ENCODE measurements around the gene SAPCD1.

SAPCD1 gene

GRCh38 chr6:31750411-31751022 lies 11.9 kb upstream of the SAPCD1 start:
- no peak for DNase-seq (ENCODE audit: low read depth)
- no peak for TF ChIP-seq CTCF (IDR thresholded peaks at IDR 0.05; ENCODE audit: low read length, missing control alignments)
- no peak overlapping the region for H3K4me3 ChIP-seq (replicated peaks; ENCODE audit: low read depth, low read length)

GRCh38 chr6:31752739-31753319 lies 9.6 kb upstream of the SAPCD1 start:
- H3K4me3 ChIP-seq (replicated peaks; ENCODE audit: low read depth, low read length): no peak overlapping the region
- no peak for TF ChIP-seq CTCF (IDR thresholded peaks at IDR 0.05; ENCODE audit: low read length, missing control alignments)
- DNase-seq (ENCODE audit: low read depth): peak; percentile 63

GRCh38 chr6:31758281-31758680 lies 4.2 kb upstream of the SAPCD1 start:
- DNase-seq (ENCODE audit: low read depth): no peak
- H3K4me3 ChIP-seq (replicated peaks; ENCODE audit: low read depth, low read length): no peak overlapping the region
- no peak for TF ChIP-seq CTCF (IDR thresholded peaks at IDR 0.05; ENCODE audit: low read length, missing control alignments)

- no peak for TF ChIP-seq CTCF (IDR thresholded peaks at IDR 0.05; ENCODE audit: low read length, missing control alignments)
- no peak for DNase-seq (ENCODE audit: low read depth)
- no peak overlapping the region for H3K4me3 ChIP-seq (replicated peaks; ENCODE audit: low read depth, low read length)
These were observed 1.7 kb upstream of the SAPCD1 start for GRCh38 chr6:31760790-31761189.

GRCh38 chr6:31761343-31761742 lies 1.1 kb upstream of the SAPCD1 start:
- no peak for TF ChIP-seq CTCF (IDR thresholded peaks at IDR 0.05; ENCODE audit: low read length, missing control alignments)
- no peak for DNase-seq (ENCODE audit: low read depth)
- H3K4me3 ChIP-seq (replicated peaks; ENCODE audit: low read depth, low read length): no peak overlapping the region

GRCh38 chr6:31762878-31763618 lies 592 bp downstream of the SAPCD1 start:
- no peak for TF ChIP-seq CTCF (IDR thresholded peaks at IDR 0.05; ENCODE audit: low read length, missing control alignments)
- no peak overlapping the region for H3K4me3 ChIP-seq (replicated peaks; ENCODE audit: low read depth, low read length)
- no peak for DNase-seq (ENCODE audit: low read depth)
